ENCODE data around the gene EEF2K. TPM values are rescaled to one million over a fixed set of nuclear protein-coding genes. Genes with fewer than 3 reads are reported as not detected.

EEF2K gene
- total RNA-seq, 4 donors from 2014 or later: 10.6 to 26.9 (median 16.2) TPM

- intact Hi-C loops (cut with DNase I): no loop called here
- H3K4me1 ChIP-seq: peaks cover 0 to 19% (median 0%) of the 10 kb centered on the region in 3 donors
- no peaks in the 10 kb centered on the region for H3K9me3 ChIP-seq
- no peak overlapping the region for H3K4me3 ChIP-seq
- peaks cover 37 to 100% (median 50%) of the 10 kb centered on the region in 3 donors for H3K36me3 ChIP-seq
- peak overlapping the region in 1 of 4 donors; percentile 21 for H3K27ac ChIP-seq
- no peak for DNase-seq
- H3K27me3 ChIP-seq: no peaks in the 10 kb centered on the region
- WGBS, 2 donors: 27 to 52% methylated on average over 12 of the region's 16 CpGs
- TF ChIP-seq POLR2A (IDR thresholded peaks at IDR 0.05): no peak
- TF ChIP-seq, protein P1, sequence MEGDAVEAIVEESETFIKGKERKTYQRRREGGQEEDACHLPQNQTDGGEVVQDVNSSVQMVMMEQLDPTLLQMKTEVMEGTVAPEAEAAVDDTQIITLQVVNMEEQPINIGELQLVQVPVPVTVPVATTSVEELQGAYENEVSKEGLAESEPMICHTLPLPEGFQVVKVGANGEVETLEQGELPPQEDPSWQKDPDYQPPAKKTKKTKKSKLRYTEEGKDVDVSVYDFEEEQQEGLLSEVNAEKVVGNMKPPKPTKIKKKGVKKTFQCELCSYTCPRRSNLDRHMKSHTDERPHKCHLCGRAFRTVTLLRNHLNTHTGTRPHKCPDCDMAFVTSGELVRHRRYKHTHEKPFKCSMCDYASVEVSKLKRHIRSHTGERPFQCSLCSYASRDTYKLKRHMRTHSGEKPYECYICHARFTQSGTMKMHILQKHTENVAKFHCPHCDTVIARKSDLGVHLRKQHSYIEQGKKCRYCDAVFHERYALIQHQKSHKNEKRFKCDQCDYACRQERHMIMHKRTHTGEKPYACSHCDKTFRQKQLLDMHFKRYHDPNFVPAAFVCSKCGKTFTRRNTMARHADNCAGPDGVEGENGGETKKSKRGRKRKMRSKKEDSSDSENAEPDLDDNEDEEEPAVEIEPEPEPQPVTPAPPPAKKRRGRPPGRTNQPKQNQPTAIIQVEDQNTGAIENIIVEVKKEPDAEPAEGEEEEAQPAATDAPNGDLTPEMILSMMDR (IDR thresholded peaks at IDR 0.05): peak; percentile 74 to 93 (median 89)
These were observed 115.4 kb downstream of the EEF2K start for GRCh38 chr16:22321340-22322001.

- intact Hi-C loops (cut with DNase I): no loop called here
- Histone ChIP-seq H3K4me1 (peaks cover 0 to 17% (median 0%) of the 10 kb centered on the region in 3 donors), H3K27ac (no peak overlapping the region), H3K4me3 (no peak overlapping the region), H3K27me3 (no peaks in the 10 kb centered on the region), H3K9me3 (no peaks in the 10 kb centered on the region), H3K36me3 (peaks cover 37 to 100% (median 49%) of the 10 kb centered on the region in 3 donors)
- 96 to 100% methylated on average over 3 of the region's 11 CpGs for WGBS, 2 donors
- no peak for DNase-seq
- TF ChIP-seq, protein P1 (IDR thresholded peaks at IDR 0.05): no peak
These were observed 116.0 kb downstream of the EEF2K start for GRCh38 chr16:22322021-22322471.

- intact Hi-C loops (cut with DNase I): no loop called here
- no peak for DNase-seq
- peaks cover 0 to 17% (median 0%) of the 10 kb centered on the region in 3 donors for H3K4me1 ChIP-seq
- no peak overlapping the region for H3K27ac ChIP-seq
- peaks cover 30 to 100% (median 50%) of the 10 kb centered on the region in 3 donors for H3K36me3 ChIP-seq
- no peak overlapping the region for H3K4me3 ChIP-seq
- TF ChIP-seq, protein P1 (IDR thresholded peaks at IDR 0.05): no peak
- no peak for TF ChIP-seq POLR2A (IDR thresholded peaks at IDR 0.05)
- WGBS, 2 donors: 95 to 100% methylated on average over 3 to 15 of the region's 17 CpGs
- no peaks in the 10 kb centered on the region for H3K9me3 ChIP-seq
- no peaks in the 10 kb centered on the region for H3K27me3 ChIP-seq
These were observed 116.7 kb downstream of the EEF2K start for GRCh38 chr16:22322741-22323140.

DNA sequence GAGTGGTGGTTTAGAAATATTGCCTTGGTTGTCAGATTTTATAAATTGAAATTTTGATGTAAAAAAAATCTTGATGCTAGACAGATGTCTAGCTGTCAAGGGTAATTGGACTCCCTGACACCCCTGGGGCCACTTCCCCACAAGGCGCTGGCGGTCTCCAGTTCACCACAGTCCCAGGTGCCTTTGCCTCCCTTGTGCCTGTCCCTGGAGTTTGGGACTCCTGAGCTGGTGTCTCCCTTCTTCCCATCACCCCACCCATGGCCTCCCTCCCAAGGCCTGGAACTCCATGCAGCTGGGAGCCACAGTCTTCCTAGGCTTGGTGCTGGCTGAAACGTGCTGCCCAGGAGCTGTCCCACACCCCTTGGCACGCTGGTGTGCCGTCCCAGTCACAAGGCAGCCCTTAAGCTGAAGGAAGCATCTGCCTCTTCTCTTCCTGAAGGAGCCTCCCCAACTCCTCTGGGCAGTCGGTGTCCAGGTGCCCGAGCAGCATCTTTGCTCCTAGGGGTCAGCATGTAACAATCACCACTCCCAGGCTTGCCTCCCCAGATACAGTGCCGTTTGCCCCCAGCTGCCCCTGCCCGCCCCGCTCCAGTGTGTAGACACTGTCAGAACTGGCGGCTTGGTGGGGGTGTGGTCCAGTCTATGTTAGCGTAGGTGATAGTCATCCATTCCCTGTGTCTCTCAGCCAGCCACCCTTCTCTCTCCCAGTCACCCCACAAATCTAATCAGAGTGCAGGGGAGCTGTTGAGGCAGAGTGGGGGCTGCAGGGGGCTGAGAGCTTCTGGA lies 117.3 kb downstream of the EEF2K start:
- Histone ChIP-seq H3K4me3 (no peak overlapping the region), H3K9me3 (no peaks in the 10 kb centered on the region), H3K27ac (no peak overlapping the region), H3K36me3 (peaks cover 27 to 100% (median 46%) of the 10 kb centered on the region in 3 donors), H3K27me3 (no peaks in the 10 kb centered on the region), H3K4me1 (peaks cover 0 to 11% (median 0%) of the 10 kb centered on the region in 3 donors)
- intact Hi-C loops (cut with DNase I): no loop called here
- WGBS, 2 donors: 76 to 89% methylated on average over 4 to 6 of the region's 12 CpGs
- TF ChIP-seq, protein P1 (IDR thresholded peaks at IDR 0.05): no peak
- no peak for TF ChIP-seq POLR2A (IDR thresholded peaks at IDR 0.05)
- DNase-seq: no peak
